ENCODE measurements around the gene PRAF2. TPM values are rescaled to one million over a fixed set of nuclear protein-coding genes. Genes with fewer than 3 reads are reported as not detected.

PRAF2 gene
- total and polyA plus RNA-seq, 2 of the 13 experiments (the other 11 are each of a cell fraction or from before 2014, with no cell fraction given): 0.33 to 2.6 TPM

- no peak for TF ChIP-seq ZBTB26 (CRISPR knock-in tag; IDR thresholded peaks at IDR 0.05; ENCODE audit: borderline replicate concordance)
- TF ChIP-seq YEATS2 (CRISPR knock-in tag; IDR thresholded peaks at IDR 0.05; ENCODE audit: borderline replicate concordance): peak; percentile 75; the same call in 1 of the 2 replicates
- 0 out of 2 replicates have a peak, but pooled peaks have one; percentile 39 for TF ChIP-seq CHD2 (IDR thresholded peaks at IDR 0.05; ENCODE audit: low read depth, low read length)
- TF ChIP-seq DZIP1 (CRISPR knock-in tag; IDR thresholded peaks at IDR 0.05): no peak
- no peak for TF ChIP-seq HDAC2 (CRISPR knock-in tag; IDR thresholded peaks at IDR 0.05)
- no peak for TF ChIP-seq ZFP62 (CRISPR knock-in tag; IDR thresholded peaks at IDR 0.05)
- no peak for TF ChIP-seq PTBP1 (IDR thresholded peaks at IDR 0.05; ENCODE audit: low read depth, low read length, poor library complexity, severe bottlenecking)
- TF ChIP-seq MED13 (CRISPR knock-in tag; IDR thresholded peaks at IDR 0.05): no peak
- TF ChIP-seq FOXA1 (IDR thresholded peaks at IDR 0.05): no peak
- TF ChIP-seq FOXA1 (CRISPR knock-in tag; IDR thresholded peaks at IDR 0.05): peak; percentile 28; the same call in 1 of the 2 replicates
- TF ChIP-seq RARA (CRISPR knock-in tag; IDR thresholded peaks at IDR 0.05): no peak; the same call in 1 of the 2 replicates
- peak; percentile 44; the same call in 1 of the 2 replicates for TF ChIP-seq ZBTB43 (CRISPR knock-in tag; conservative IDR thresholded peaks at IDR 0.05)
- TF ChIP-seq ZNF569 (CRISPR knock-in tag; IDR thresholded peaks at IDR 0.05; ENCODE audit: borderline replicate concordance): no peak
These were observed 6.0 kb upstream of the PRAF2 start, which contains the start of gene WDR45 (continued) for GRCh38 chrX:49079489-49080428.
